Uterus (tissue), 4 donors: ENCODE results near the gene CHCHD10. TPM values are rescaled to one million over a fixed set of nuclear protein-coding genes. Genes with fewer than 3 reads are reported as not detected.

Experiments
- DNase-seq, 2 donors: peaks; one replicate each; pipeline ENCODE4 v3.0.0-alpha.2; 2019 to 2020
- H3K27ac ChIP-seq, 2 donors: fragments of 200-600 bp; sonication (generic); 1 replicate in 1 of 2; 2 replicates in 1 of 2; pipeline ENCODE4 v1.5.1; 2016 to 2018
- H3K27me3 ChIP-seq, 2 donors: fragments of 200-600 bp; sonication (generic); one replicate each; pipeline ENCODE4 v1.5.1; 2018 to 2019; ENCODE audit warnings: control low read depth in 1 of 2
- H3K36me3 ChIP-seq, 2 donors: fragments of 200-600 bp; sonication (generic); one replicate each; pipeline ENCODE4 v1.5.1; 2019; ENCODE audit warnings: control low read depth in 1 of 2
- H3K4me1 ChIP-seq, 2 donors: fragments of 200-600 bp; sonication (generic); one replicate each; pipeline ENCODE4 v1.5.1; 2018 to 2019; ENCODE audit warnings: control low read depth in 1 of 2
- H3K4me3 ChIP-seq, 2 donors: fragments of 200-600 bp; sonication (generic); 1 replicate in 1 of 2; 2 replicates in 1 of 2; pipeline ENCODE4 v1.5.1; 2018 to 2019; ENCODE audit warnings: mild to moderate bottlenecking in 1 of 2
- H3K9me3 ChIP-seq, 2 donors: fragments of 200-600 bp; sonication (generic); one replicate each; pipeline ENCODE4 v1.5.1; 2019; ENCODE audit warnings: control low read depth in 1 of 2
- CTCF ChIP-seq, 4 experiments: fragments of 200-600 bp in 2 of 4; fragments of 450-650 bp in 2 of 4; sonication (generic) in 2 of 4; IDR thresholded peaks; one replicate each; pipeline ENCODE4 v1.5.1; 2016 to 2019; ENCODE audit warnings: antibody characterized with exemption in 4 of 4, mild to moderate bottlenecking in 2 of 4, moderate library complexity in 1 of 4
- POLR2A ChIP-seq, 2 donors: fragments of 450-650 bp; IDR thresholded peaks; one replicate each; pipeline ENCODE4 v1.6.1; 2016; ENCODE audit warnings: antibody characterized with exemption in 2 of 2, mild to moderate bottlenecking in 1 of 2, moderate library complexity in 1 of 2
- intact Hi-C: fragments of 100-400 bp; cut with DNase I; formaldehyde crosslinking; loops from one replicate; pipeline ENCODE4 v1.15.1; 2023; ENCODE audit warnings: low total_unique reads
- total RNA-seq, 4 donors: library from RNA; depleted of rRNA in 3 of 4; stranded (reverse); fragments of >200 nt in 3 of 4; gene quantifications; one replicate each; pipeline versions ENCODE4 v1.1.0 to v1.2.4, GENCODE V29; 2014 to 2023
- donor health status: DM: yes; HTN: yes; CAD: no.

The CHCHD10 gene
- total RNA-seq, 4 donors from 2014 or later, result 0.88 to 21.0 TPM; not detected in 2

GRCh38 chr22:23801886-23802377 lies 34.2 kb upstream of the CHCHD10 start:
- H3K27me3 ChIP-seq, result no peaks in the 10 kb centered on the region
- no peak overlapping the region for H3K4me3 ChIP-seq
- H3K27ac ChIP-seq, result no peak overlapping the region
- TF ChIP-seq CTCF (IDR thresholded peaks at IDR 0.05) (no peak), POLR2A (IDR thresholded peaks at IDR 0.05) (no peak)
- DNase-seq, result no peak
- intact Hi-C loops, result no loop called here
- no peaks in the 10 kb centered on the region for H3K36me3 ChIP-seq
- no peaks in the 10 kb centered on the region for H3K9me3 ChIP-seq
- H3K4me1 ChIP-seq, result no peaks in the 10 kb centered on the region

GRCh38 chr22:23801238-23801821 lies 33.6 kb upstream of the CHCHD10 start:
- intact Hi-C loops, result no loop called here
- H3K36me3 ChIP-seq, result no peaks in the 10 kb centered on the region
- DNase-seq, result no peak
- no peak for TF ChIP-seq POLR2A (IDR thresholded peaks at IDR 0.05)
- TF ChIP-seq CTCF (IDR thresholded peaks at IDR 0.05), result no peak
- no peak overlapping the region for H3K27ac ChIP-seq
- no peak overlapping the region for H3K4me3 ChIP-seq
- H3K4me1 ChIP-seq, result no peaks in the 10 kb centered on the region
- H3K9me3 ChIP-seq, result no peaks in the 10 kb centered on the region
- H3K27me3 ChIP-seq, result no peaks in the 10 kb centered on the region

- intact Hi-C loops, result no loop called here
- no peak overlapping the region for H3K27ac ChIP-seq
- no peak for DNase-seq
- H3K4me1 ChIP-seq, result no peaks in the 10 kb centered on the region
- TF ChIP-seq POLR2A (IDR thresholded peaks at IDR 0.05) (no peak), CTCF (IDR thresholded peaks at IDR 0.05) (no peak)
- H3K9me3 ChIP-seq, result no peaks in the 10 kb centered on the region
- H3K36me3 ChIP-seq, result no peaks in the 10 kb centered on the region
- no peak overlapping the region for H3K4me3 ChIP-seq
- H3K27me3 ChIP-seq, result no peaks in the 10 kb centered on the region
Measured at GRCh38 chr22:23800297-23801237, 32.8 kb upstream of the CHCHD10 start.

GRCh38 chr22:23796461-23796860 lies 28.7 kb upstream of the CHCHD10 start:
- Histone ChIP-seq H3K4me1 (peaks cover 0 to 9% of the 10 kb centered on the region in 2 donors), H3K36me3 (no peaks in the 10 kb centered on the region), H3K27me3 (no peaks in the 10 kb centered on the region), H3K9me3 (no peaks in the 10 kb centered on the region), H3K27ac (no peak overlapping the region), H3K4me3 (no peak overlapping the region)
- TF ChIP-seq CTCF (IDR thresholded peaks at IDR 0.05) (no peak), POLR2A (IDR thresholded peaks at IDR 0.05) (no peak)
- no peak for DNase-seq
- intact Hi-C loops, result no loop called here

GRCh38 chr22:23793326-23793725 lies 25.6 kb upstream of the CHCHD10 start:
- Histone ChIP-seq H3K27ac (no peak overlapping the region), H3K4me3 (no peak overlapping the region), H3K27me3 (no peaks in the 10 kb centered on the region), H3K9me3 (no peaks in the 10 kb centered on the region), H3K36me3 (no peaks in the 10 kb centered on the region), H3K4me1 (peaks cover 14 to 16% of the 10 kb centered on the region in 2 donors)
- TF ChIP-seq CTCF (IDR thresholded peaks at IDR 0.05) (no peak), POLR2A (IDR thresholded peaks at IDR 0.05) (no peak)
- intact Hi-C loops, result no loop called here
- no peak for DNase-seq
